Endothelial cell of umbilical vein (primary cell): ENCODE data around the gene BCAS3. TPM values are rescaled to one million over a fixed set of nuclear protein-coding genes. Genes with fewer than 3 reads are reported as not detected.

ENCODE experiments used
- BruUV-seq: library from RNA; stranded (reverse); fragments of 400-500 nt; replicated peaks from 2 replicates; lab custom pipeline; 2021; lab: Mats Ljungman, UMichigan
- CTCF ChIA-PET: fragments of 300-600, 350-600 bp; sonication (Branson Sonifier 250); formaldehyde crosslinking; loops from one replicate; lab custom pipeline; 2021; ENCODE audit warnings: antibody characterized with exemption, inconsistent platforms; lab: Charles Lee
- POLR2A ChIA-PET: fragments of 300-600, 350-600 bp; sonication (Branson Sonifier 250); formaldehyde crosslinking; loops from one replicate; lab custom pipeline; 2021; ENCODE audit warnings: antibody characterized with exemption, inconsistent platforms; lab: Charles Lee
- DNase-seq: peaks from one replicate; pipeline ENCODE4 v3.0.0-alpha.2; 2011; ENCODE audit warnings: low read depth, low spot score
- FAIRE-seq: peaks from 2 replicates; lab custom pipeline; 2011; peaks lifted over from hg19 to GRCh38; lab: Jason Lieb, UNC
- H2AFZ ChIP-seq: 2 replicates; pipeline ENCODE4 v1.6.0; 2012; ENCODE audit warnings: low read depth, low read length, control low read depth, inconsistent platforms
- H3K27ac ChIP-seq: 2 replicates; pipeline ENCODE4 v1.5.1; 2011; ENCODE audit warnings: low read depth, mild to moderate bottlenecking, control low read depth, low read length, moderate library complexity; ENCODE audit not compliant: insufficient read depth
- H3K27me3 ChIP-seq, 2 experiments: 2 replicates each; pipeline versions ENCODE4 v1.6.0 to v1.6.1; 2011; ENCODE audit warnings: low read length in 2 of 2, mixed read lengths in 1 of 2; ENCODE audit not compliant: control insufficient read depth in 2 of 2, insufficient read depth in 2 of 2
- H3K36me3 ChIP-seq, 2 experiments: 2 replicates in 1 of 2; 3 replicates in 1 of 2; pipeline ENCODE4 v1.5.1; 2011; ENCODE audit warnings: low read length in 2 of 2, mild to moderate bottlenecking in 1 of 2, moderate library complexity in 1 of 2; ENCODE audit not compliant: control insufficient read depth in 2 of 2, insufficient read depth in 2 of 2; ENCODE audit errors: extremely low read depth in 1 of 2
- H3K4me1 ChIP-seq: 3 replicates; pipeline ENCODE4 v1.5.1; 2011; ENCODE audit warnings: mild to moderate bottlenecking, low read length; ENCODE audit not compliant: control insufficient read depth, insufficient read depth; ENCODE audit errors: extremely low read depth
- H3K4me2 ChIP-seq: 2 replicates; pipeline ENCODE4 v1.6.1; 2011; ENCODE audit warnings: low read length, control low read depth, mixed read lengths; ENCODE audit not compliant: insufficient read depth
- H3K4me3 ChIP-seq, 3 experiments: fragments of 200-600 bp in 1 of 3; sonication (generic), shearing (Covaris generic) in 1 of 3; replicated peaks in 1 of 3; 2 replicates each; pipeline ENCODE4 v1.5.1; 2011 to 2016; ENCODE audit warnings: control low read depth in 3 of 3, low read length in 3 of 3, mild to moderate bottlenecking in 2 of 3, inconsistent platforms in 1 of 3, low read depth in 1 of 3, moderate library complexity in 1 of 3; ENCODE audit not compliant: insufficient read depth in 1 of 3
- H3K79me2 ChIP-seq: 2 replicates; pipeline ENCODE4 v1.6.0; 2012; ENCODE audit warnings: low read length, inconsistent platforms; ENCODE audit not compliant: control insufficient read depth, insufficient read depth
- H3K9ac ChIP-seq: replicated peaks from 2 replicates; pipeline ENCODE3; 2011; ENCODE audit warnings: low read length, control low read depth; ENCODE audit not compliant: insufficient read depth; ENCODE audit errors: extremely low read depth
- H3K9me1 ChIP-seq: replicated peaks from 3 replicates; pipeline ENCODE4 v1.6.0; 2011; ENCODE audit warnings: mild to moderate bottlenecking, low read length; ENCODE audit not compliant: control insufficient read depth, insufficient read depth; ENCODE audit errors: extremely low read depth
- H3K9me3 ChIP-seq: replicated peaks from 2 replicates; pipeline ENCODE4 v1.5.1; 2012; ENCODE audit warnings: low read length, inconsistent platforms; ENCODE audit not compliant: control insufficient read depth, insufficient read depth
- H4K20me1 ChIP-seq: replicated peaks from 2 replicates; pipeline ENCODE3; 2011; ENCODE audit warnings: mild to moderate bottlenecking, low read length; ENCODE audit not compliant: control insufficient read depth, insufficient read depth; ENCODE audit errors: extremely low read depth
- EZH2 ChIP-seq: IDR thresholded peaks from 2 replicates; pipeline ENCODE4 v1.6.1; 2012; ENCODE audit warnings: borderline replicate concordance, low read depth, mild to moderate bottlenecking, moderate library complexity, low read length, inconsistent platforms; ENCODE audit not compliant: severe bottlenecking
- FOS ChIP-seq: IDR thresholded peaks from 2 replicates; pipeline ENCODE4 v1.6.1; 2011; ENCODE audit warnings: mild to moderate bottlenecking, low read length, moderate library complexity, borderline replicate concordance; ENCODE audit not compliant: insufficient read depth
- GATA2 ChIP-seq: IDR thresholded peaks from 2 replicates; pipeline ENCODE4 v1.7.0; 2011; ENCODE audit warnings: low read depth, mild to moderate bottlenecking, moderate library complexity, mixed read lengths, low read length; ENCODE audit not compliant: insufficient read length, insufficient read depth
- JUN ChIP-seq: IDR thresholded peaks from 2 replicates; pipeline ENCODE4 v1.6.1; 2011; ENCODE audit warnings: borderline replicate concordance, low read depth; ENCODE audit not compliant: insufficient read length, insufficient read depth
- MYC ChIP-seq: IDR thresholded peaks from one replicate; pipeline ENCODE4 v1.6.1; 2011; ENCODE audit warnings: mild to moderate bottlenecking, low read depth, low read length
- POLR2A ChIP-seq: IDR thresholded peaks from 2 replicates; pipeline ENCODE4 v1.6.1; 2012; ENCODE audit warnings: low read depth, mild to moderate bottlenecking, control low read depth, low read length
- POLR2AphosphoS5 ChIP-seq: IDR thresholded peaks from 2 replicates; pipeline ENCODE4 v1.6.1; 2012; ENCODE audit warnings: low read depth, mild to moderate bottlenecking, control low read depth, low read length, moderate library complexity; ENCODE audit not compliant: insufficient read depth
- dilution Hi-C: fragments of 300-500 bp; cut with MboI; formaldehyde crosslinking; loops from one replicate; pipeline ENCODE4 v1.15.0; 2019; ENCODE audit warnings: low sequenced_read_pairs; ENCODE audit not compliant: extremely low pct_ligation_motif_present
- intact Hi-C: fragments of 100-400 bp; cut with micrococcal nuclease; formaldehyde crosslinking; loops from one replicate; pipeline ENCODE4 v1.10.0; 2022
- polyA plus RNA-seq, 4 experiments: library from polyadenylated mRNA; depleted of rRNA in 3 of 4; stranded (reverse) in 3 of 4; unstranded in 1 of 4; fragments of >200 nt; gene quantifications; 2 replicates each; pipeline versions ENCODE4 v1.2.1 to v1.2.3, GENCODE V29; 2011 to 2012; ENCODE audit warnings: missing spikeins in 1 of 4
- total RNA-seq: library from RNA; stranded (reverse); gene quantifications from 2 replicates; pipeline ENCODE4 v1.2.3, GENCODE V29; 2021
- TF ChIP-seq, protein P1 (sequence below): IDR thresholded peaks from 2 replicates; pipeline ENCODE4 v1.6.1; 2011; ENCODE audit not compliant: insufficient read depth, insufficient read length
- TF ChIP-seq, protein P2 (sequence below), 2 donors: IDR thresholded peaks; 1 replicate in 1 of 2; 2 replicates in 1 of 2; pipeline ENCODE4 v1.5.1; 2011; ENCODE audit warnings: low read length in 2 of 2, mild to moderate bottlenecking in 2 of 2, moderate library complexity in 2 of 2, control low read depth in 1 of 2, inconsistent platforms in 1 of 2, low read depth in 1 of 2; ENCODE audit not compliant: insufficient read depth in 1 of 2; ENCODE audit errors: extremely low read depth in 1 of 2

BCAS3 gene
- total and polyA plus RNA-seq, 2 donors (not counting 3 experiments of a cell fraction or from before 2014, with no cell fraction given) = 8.2 to 16.0 TPM

GRCh38 chr17:61221597-61222471 lies 544.2 kb downstream of the BCAS3 start:
- Histone ChIP-seq H3K27ac (no peak overlapping the region), H3K4me1 (no peaks in the 10 kb centered on the region), H3K79me2 (no peaks in the 10 kb centered on the region), H3K36me3 (no peaks in the 10 kb centered on the region), H2AFZ (no peak overlapping the region), H3K9me1 (no peaks in the 10 kb centered on the region), H4K20me1 (no peaks in the 10 kb centered on the region), H3K9ac (no peak overlapping the region), H3K9me3 (no peaks in the 10 kb centered on the region), H3K4me3 (no peak overlapping the region), H3K4me2 (no peak overlapping the region), H3K27me3 (no peaks in the 10 kb centered on the region)
- intact Hi-C loops = no loop called here
- TF ChIP-seq, protein P1, sequence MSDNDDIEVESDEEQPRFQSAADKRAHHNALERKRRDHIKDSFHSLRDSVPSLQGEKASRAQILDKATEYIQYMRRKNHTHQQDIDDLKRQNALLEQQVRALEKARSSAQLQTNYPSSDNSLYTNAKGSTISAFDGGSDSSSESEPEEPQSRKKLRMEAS = no peak
- TF ChIP-seq, protein P2, sequence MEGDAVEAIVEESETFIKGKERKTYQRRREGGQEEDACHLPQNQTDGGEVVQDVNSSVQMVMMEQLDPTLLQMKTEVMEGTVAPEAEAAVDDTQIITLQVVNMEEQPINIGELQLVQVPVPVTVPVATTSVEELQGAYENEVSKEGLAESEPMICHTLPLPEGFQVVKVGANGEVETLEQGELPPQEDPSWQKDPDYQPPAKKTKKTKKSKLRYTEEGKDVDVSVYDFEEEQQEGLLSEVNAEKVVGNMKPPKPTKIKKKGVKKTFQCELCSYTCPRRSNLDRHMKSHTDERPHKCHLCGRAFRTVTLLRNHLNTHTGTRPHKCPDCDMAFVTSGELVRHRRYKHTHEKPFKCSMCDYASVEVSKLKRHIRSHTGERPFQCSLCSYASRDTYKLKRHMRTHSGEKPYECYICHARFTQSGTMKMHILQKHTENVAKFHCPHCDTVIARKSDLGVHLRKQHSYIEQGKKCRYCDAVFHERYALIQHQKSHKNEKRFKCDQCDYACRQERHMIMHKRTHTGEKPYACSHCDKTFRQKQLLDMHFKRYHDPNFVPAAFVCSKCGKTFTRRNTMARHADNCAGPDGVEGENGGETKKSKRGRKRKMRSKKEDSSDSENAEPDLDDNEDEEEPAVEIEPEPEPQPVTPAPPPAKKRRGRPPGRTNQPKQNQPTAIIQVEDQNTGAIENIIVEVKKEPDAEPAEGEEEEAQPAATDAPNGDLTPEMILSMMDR (IDR thresholded peaks at IDR 0.05; ENCODE audit: extremely low read depth in 1 of 2, insufficient read depth in 1 of 2, low read depth in 1 of 2, low read length in 2 of 2) = no peak
- TF ChIP-seq MYC = no peak
- TF ChIP-seq FOS = no peak
- TF ChIP-seq EZH2 = no peak
- no peak for TF ChIP-seq JUN
- no peak for TF ChIP-seq POLR2AphosphoS5
- TF ChIP-seq GATA2 = no peak
- TF ChIP-seq POLR2A = no peak
- POLR2A ChIA-PET = no interaction called here
- dilution Hi-C loops = no loop called here
- DNase-seq (no peak), FAIRE-seq (no peak)
- CTCF ChIA-PET = no interaction called here
- BruUV-seq = no TSS peak
